K562 (cell line): ENCODE measurements around the gene VWA1. TPM values are rescaled to one million over a fixed set of nuclear protein-coding genes. Genes with fewer than 3 reads are reported as not detected.
A peak's percentile ranks its signal among the peaks of the same experiment; 100 is the strongest.

Experiments used
- ATAC-seq: fragments of 200-7000 bp; cut with Tn5 transposase; 3 replicates; pipeline ENCODE4 v1.9.1; 2020; ENCODE audit warnings: moderate library complexity
- BruUV-seq: library from RNA; stranded (reverse); fragments of 400-500 nt; replicated peaks from 2 replicates; lab custom pipeline; 2021; lab: Mats Ljungman, UMichigan
- CTCF ChIA-PET: fragments of 300-600 bp; formaldehyde crosslinking; extraction: SDS; loops from one replicate; lab custom pipeline; 2021; ENCODE audit warnings: low intra/inter-chr PET ratio; lab: Yijun Ruan, JAX
- POLR2A ChIA-PET: fragments of 300-600, 350-650 bp; sonication (Branson Sonifier 250); formaldehyde crosslinking; extraction: SDS; loops from one replicate; lab custom pipeline; 2021; ENCODE audit warnings: antibody characterized with exemption, inconsistent platforms; lab: Yijun Ruan, JAX
- DNase-seq, 4 experiments: peaks; one replicate each; pipeline versions ENCODE4 v3.0.0 to v3.0.0-alpha.2; 2011 to 2018; ENCODE audit warnings: low spot score in 3 of 4, mixed read lengths in 3 of 4; ENCODE audit errors: extremely low read depth in 1 of 4
- FAIRE-seq: peaks from 2 replicates; lab custom pipeline; 2011; peaks lifted over from hg19 to GRCh38; lab: Jason Lieb, UNC
- H2AFZ ChIP-seq: 2 replicates; pipeline ENCODE4 v1.6.0; 2011; ENCODE audit warnings: low read depth, low read length, control low read depth, inconsistent platforms
- H3K27ac ChIP-seq: fragments of 200-600 bp; 3 replicates; pipeline ENCODE4 v1.8.0; 2011; ENCODE audit warnings: low read depth, mild to moderate bottlenecking, control low read depth, inconsistent platforms, low read length, moderate library complexity, mixed read lengths; ENCODE audit errors: extremely low read depth
- H3K27me3 ChIP-seq, 2 experiments: fragments of 300-600 bp in 1 of 2; 2 replicates in 1 of 2; 3 replicates in 1 of 2; pipeline versions ENCODE4 v1.6.0 to v1.8.0; 2011; ENCODE audit warnings: inconsistent platforms in 2 of 2, low read length in 2 of 2, mild to moderate bottlenecking in 1 of 2, mixed read lengths in 1 of 2, moderate library complexity in 1 of 2; ENCODE audit not compliant: control insufficient read depth in 2 of 2, insufficient read depth in 2 of 2
- H3K36me3 ChIP-seq: fragments of 300-600 bp; 3 replicates; pipeline ENCODE4 v1.8.0; 2011; ENCODE audit warnings: mild to moderate bottlenecking, low read length, inconsistent platforms; ENCODE audit not compliant: control insufficient read depth, insufficient read depth
- H3K4me1 ChIP-seq, 2 experiments: fragments of 200-600 bp in 1 of 2; replicated peaks in 1 of 2; 2 replicates in 1 of 2; 3 replicates in 1 of 2; pipeline versions ENCODE4 v1.5.1 to v1.8.0; 2011; ENCODE audit warnings: inconsistent platforms in 2 of 2, low read length in 2 of 2, mild to moderate bottlenecking in 1 of 2, mixed read lengths in 1 of 2, moderate library complexity in 1 of 2; ENCODE audit not compliant: control insufficient read depth in 2 of 2, insufficient read depth in 2 of 2
- H3K4me2 ChIP-seq: 2 replicates; pipeline ENCODE4 v1.6.1; 2011; ENCODE audit warnings: low read length, control low read depth, inconsistent platforms, mixed read lengths; ENCODE audit not compliant: insufficient read depth
- H3K4me3 ChIP-seq: fragments of 200-600 bp; sonication (generic), shearing (Covaris generic); 2 replicates; pipeline ENCODE4 v1.5.1; 2016; ENCODE audit warnings: control low read depth, inconsistent platforms
- H3K79me2 ChIP-seq: fragments of 200-600 bp; 3 replicates; pipeline ENCODE4 v1.8.0; 2011; ENCODE audit warnings: low read length, inconsistent platforms; ENCODE audit not compliant: control insufficient read depth, insufficient read depth
- H3K9ac ChIP-seq, 2 experiments: 2 replicates each; pipeline versions ENCODE4 v1.6.0 to v1.6.1; 2011; ENCODE audit warnings: low read depth in 2 of 2, low read length in 2 of 2, control low read depth in 1 of 2, inconsistent platforms in 1 of 2, mild to moderate bottlenecking in 1 of 2, mixed read lengths in 1 of 2; ENCODE audit not compliant: insufficient read depth in 1 of 2
- H3K9me1 ChIP-seq: one replicate; pipeline ENCODE4 v1.6.0; 2011; ENCODE audit warnings: inconsistent platforms, mild to moderate bottlenecking, low read length, moderate library complexity; ENCODE audit not compliant: control insufficient read depth, insufficient read depth
- H3K9me3 ChIP-seq: replicated peaks from 2 replicates; pipeline ENCODE4 v1.5.1; 2011; ENCODE audit warnings: low read depth, low read length, inconsistent platforms; ENCODE audit not compliant: control insufficient read depth, insufficient read depth
- H4K20me1 ChIP-seq: replicated peaks from 2 replicates; pipeline ENCODE4 v1.6.1; 2011; ENCODE audit warnings: low read length, inconsistent platforms, mixed read lengths; ENCODE audit not compliant: control insufficient read depth, insufficient read depth
- E2F3 ChIP-seq: fragments of 250-450 bp; sonication (Bioruptor Pico); IDR thresholded peaks from 2 replicates; pipeline ENCODE4 v1.4.0; 2020; ENCODE audit warnings: mild to moderate bottlenecking
- ILF3 ChIP-seq: fragments of 450-650 bp; IDR thresholded peaks from 2 replicates; pipeline ENCODE4 v1.6.1; 2018; ENCODE audit warnings: antibody characterized with exemption, mild to moderate bottlenecking, moderate library complexity, borderline replicate concordance
- KAT7 ChIP-seq: sonication (generic); formaldehyde crosslinking; IDR thresholded peaks from 2 replicates; pipeline ENCODE4 v1.8.0; 2022; ENCODE audit warnings: missing genetic modification reagents, mild to moderate bottlenecking, borderline replicate concordance
- MAZ ChIP-seq, 2 experiments: fragments of 450-650 bp in 1 of 2; sonication (generic) in 1 of 2; formaldehyde crosslinking; IDR thresholded peaks in 1 of 2; conservative IDR thresholded peaks in 1 of 2; 2 replicates each; pipeline versions ENCODE4 v1.4.0 to v1.5.0; 2020; ENCODE audit warnings: mild to moderate bottlenecking in 1 of 2, missing genetic modification reagents in 1 of 2
- PCBP1 ChIP-seq: fragments of 200-400 bp; formaldehyde crosslinking; IDR thresholded peaks from 2 replicates; pipeline ENCODE4 v1.6.1; 2018; ENCODE audit warnings: mild to moderate bottlenecking, low read depth, low read length; ENCODE audit not compliant: poor library complexity, severe bottlenecking
- PRMT5 ChIP-seq: sonication (generic); formaldehyde crosslinking; IDR thresholded peaks from 2 replicates; pipeline ENCODE4 v1.5.0; 2020; ENCODE audit warnings: missing genetic modification reagents
- RBFOX2 ChIP-seq: fragments of 200-400 bp; formaldehyde crosslinking; IDR thresholded peaks from 2 replicates; pipeline ENCODE4 v1.6.1; 2017; ENCODE audit warnings: low read depth, mild to moderate bottlenecking, low read length, moderate library complexity
- TEAD1 ChIP-seq, 2 experiments: fragments of 450-650 bp in 1 of 2; sonication (generic) in 1 of 2; formaldehyde crosslinking; IDR thresholded peaks; 2 replicates each; pipeline versions ENCODE4 v1.4.0 to v1.8.0; 2020 to 2022; ENCODE audit warnings: mild to moderate bottlenecking in 2 of 2, missing genetic modification reagents in 1 of 2
- USF1 ChIP-seq: sonication (generic); formaldehyde crosslinking; IDR thresholded peaks from 2 replicates; pipeline ENCODE4 v1.9.0; 2022; ENCODE audit warnings: mild to moderate bottlenecking, missing genetic modification reagents
- WGBS: fragments of 100-300 bp; shearing (Covaris generic); methylation state at CpG from one replicate; pipeline ENCODE4 v1.1.6; 2016; ENCODE audit warnings: low coverage, mixed read lengths; ENCODE audit not compliant: insufficient coverage; ENCODE audit errors: missing lambda C conversion rate; 5-methylcytosine and 5-hydroxymethylcytosine counted together
- in situ Hi-C: fragments of 300-500 bp; cut with MboI; formaldehyde crosslinking; loops from 4 replicates; pipeline ENCODE4 v1.15.0; 2018; ENCODE audit warnings: inconsistent platforms, mixed read lengths
- intact Hi-C: fragments of 100-400 bp; cut with micrococcal nuclease; formaldehyde crosslinking; loops from 2 replicates; pipeline ENCODE4 v1.14.2; 2022
- polyA plus RNA-seq, 8 experiments: library from polyadenylated mRNA; depleted of rRNA in 4 of 8; stranded (reverse) in 5 of 8; unstranded in 3 of 8; fragments of >200 nt; fragmentation: Nextera tagmentation in 2 of 8; fragmentation: Illumina TruSeq in 1 of 8; extraction: Ambion mirVana in 2 of 8; extraction: Trizol in 1 of 8; gene quantifications; 2 replicates each; pipeline versions ENCODE4 v1.2.1 to v1.2.3, GENCODE V29; 2011 to 2014; ENCODE audit warnings: inconsistent platforms in 1 of 8, missing spikeins in 1 of 8
- total RNA-seq, 7 experiments: library from RNA; depleted of rRNA in 6 of 7; stranded (reverse); fragments of >200 nt in 6 of 7; fragmentation: Illumina TruSeq in 2 of 7; extraction: Trizol in 2 of 7; gene quantifications; 2 replicates each; pipeline versions ENCODE4 v1.2.1 to v1.2.3, GENCODE V29; 2011 to 2021; ENCODE audit warnings: low replicate concordance in 1 of 7

The VWA1 gene
- total and polyA plus RNA-seq, 9 of the 15 experiments (the other 6 are each of a cell fraction or from before 2014, with no cell fraction given) = 0.01 to 6.4 (median 0.85) TPM

DNA sequence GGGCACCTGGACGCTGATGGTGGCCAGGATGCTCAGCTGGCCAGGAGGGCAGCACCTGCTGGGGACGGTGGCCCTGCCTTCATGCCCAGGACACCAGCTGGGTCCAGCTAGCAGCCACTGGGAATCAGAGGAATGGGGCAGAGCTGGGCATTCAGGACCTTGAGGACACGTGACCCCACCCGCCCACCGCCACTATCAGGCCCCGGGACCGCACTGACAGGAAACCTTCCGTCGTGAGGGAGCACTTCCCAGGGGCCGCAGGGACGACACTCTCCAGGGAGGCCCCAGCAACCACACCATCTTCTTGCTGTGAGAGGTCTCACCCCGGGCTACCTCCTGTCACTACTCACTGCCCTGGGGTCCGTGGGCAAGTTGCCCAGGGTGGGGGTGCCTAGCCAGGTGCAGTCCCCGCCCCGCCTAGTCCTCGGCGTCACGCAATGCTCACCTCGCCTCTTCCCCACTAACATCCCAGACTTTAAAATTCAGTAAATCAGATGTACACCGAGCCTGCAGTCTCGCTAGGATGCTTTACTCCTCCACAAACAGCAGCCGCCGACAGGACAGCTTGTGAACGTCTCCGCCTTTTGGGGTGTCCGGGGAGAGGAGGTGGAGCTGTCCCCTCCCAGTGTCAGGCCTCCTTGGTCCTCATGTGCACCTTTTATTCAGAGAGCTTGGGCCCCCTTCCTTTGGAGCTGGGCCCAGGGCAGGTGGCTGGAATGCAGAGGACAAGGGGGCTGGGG lies 4.9 kb downstream of the VWA1 start:
- H3K9me3 ChIP-seq = no peaks in the 10 kb centered on the region
- ATAC-seq (no peak), FAIRE-seq (no peak), DNase-seq (no peak)
- no peaks in the 10 kb centered on the region for H3K9me1 ChIP-seq
- H3K79me2 ChIP-seq = no peaks in the 10 kb centered on the region
- H3K27me3 ChIP-seq = no peaks in the 10 kb centered on the region
- H3K9ac ChIP-seq = peak overlapping the region in 1 of 2 experiments; percentile 84; a peak in 2 of 4 replicates
- H3K4me1 ChIP-seq = peaks cover 7 to 77% of the 10 kb centered on the region in 2 experiments
- ChIA-PET CTCF (interaction anchor here (0.9 kb wide), 1 partner anchor 42 kb away, joined by 3 read pairs; the partner anchor contains the start of gene CCNL2), POLR2A (interaction anchor here (0.6 to 2.0 kb wide), 4 partner anchors 15 to 65 kb away, joined by 3 to 5 read pairs (median 4); no protein-coding TSS in a partner anchor)
- H3K4me2 ChIP-seq = peak overlapping the region; percentile 68
- intact Hi-C loops (loop anchor here (2.0 kb wide), 1 partner anchor 34 kb away; the partner anchor contains the start of gene MRPL20), in situ Hi-C loops (no loop called here)
- no peak overlapping the region for H3K27ac ChIP-seq
- no peaks in the 10 kb centered on the region for H4K20me1 ChIP-seq
- TF ChIP-seq PCBP1 = peak; percentile 2
- TF ChIP-seq KAT7 = no peak
- no peak for TF ChIP-seq ILF3
- TF ChIP-seq MAZ (CRISPR knock-in tag; conservative IDR thresholded peaks at IDR 0.05 in 1 of 2, IDR thresholded peaks at IDR 0.05 in 1 of 2) = peak in 1 of 2 experiments; percentile 46; a peak in 1 of 4 replicates
- 0 out of 2 replicates have a peak, but pooled peaks have one; percentile 12 for TF ChIP-seq E2F3
- TF ChIP-seq RBFOX2 = peak; percentile 16; the same call in 1 of the 2 replicates
- TF ChIP-seq USF1 = peak; percentile 23; the same call in 1 of the 2 replicates
- no peak for TF ChIP-seq PRMT5 (CRISPR knock-in tag)
- TF ChIP-seq TEAD1 (CRISPR knock-in tag; IDR thresholded peaks at IDR 0.05) = 0 out of 4 replicates have a peak, but pooled peaks of 1 of the 2 experiments have one; percentile 23
- WGBS = 63% methylated on average over 26 of the region's 26 CpGs
- peak overlapping the region; percentile 89 for H2AFZ ChIP-seq
- BruUV-seq = no TSS peak
- H3K36me3 ChIP-seq = no peaks in the 10 kb centered on the region
- no peak overlapping the region for H3K4me3 ChIP-seq
